Endodermal cell (in vitro differentiated cells): Measurements from ENCODE around the gene DLGAP1. TPM values are rescaled to one million over a fixed set of nuclear protein-coding genes. Genes with fewer than 3 reads are reported as not detected.
"Not testable (repeated sequence)": the region's sequence is repeated elsewhere in the genome, so short reads cannot be mapped to it uniquely, and the experiment has no call there.

Experiments used
- DNase-seq: peaks from one replicate; pipeline ENCODE4 v3.0.0-alpha.2; 2017
- H3K27ac ChIP-seq: 2 replicates; pipeline ENCODE4 v1.5.1; 2013; ENCODE audit warnings: mild to moderate bottlenecking, low read depth, low read length, moderate library complexity
- H3K27me3 ChIP-seq: 2 replicates; pipeline ENCODE4 v1.6.1; 2013; ENCODE audit warnings: mild to moderate bottlenecking, low read length, moderate library complexity; ENCODE audit not compliant: insufficient read depth, control insufficient read depth, poor library complexity, severe bottlenecking
- H3K36me3 ChIP-seq: 2 replicates; pipeline ENCODE4 v1.7.0; 2013; ENCODE audit warnings: mild to moderate bottlenecking, low read length, moderate library complexity; ENCODE audit not compliant: control insufficient read depth, insufficient read depth
- H3K4me1 ChIP-seq: one replicate; pipeline ENCODE4 v1.7.0; 2013; ENCODE audit warnings: low read length; ENCODE audit not compliant: control insufficient read depth, insufficient read depth
- H3K4me3 ChIP-seq: 2 replicates; pipeline ENCODE4 v1.5.1; 2013; ENCODE audit warnings: mild to moderate bottlenecking, low read length, moderate library complexity
- H3K9ac ChIP-seq: 2 replicates; pipeline ENCODE4 v1.6.1; 2013; ENCODE audit warnings: mild to moderate bottlenecking, low read length, moderate library complexity; ENCODE audit not compliant: poor library complexity, severe bottlenecking; ENCODE audit errors: extremely low read depth
- H3K9me3 ChIP-seq: 2 replicates; pipeline ENCODE4 v1.6.1; 2013; ENCODE audit warnings: mild to moderate bottlenecking, low read length, moderate library complexity; ENCODE audit not compliant: control insufficient read depth
- H3K27ac Mint-ChIP-seq: 2 replicates; pipeline ENCODE4 v1.8.0; 2020; ENCODE audit warnings: mixed read lengths
- H3K27me3 Mint-ChIP-seq: 2 replicates; pipeline ENCODE4 v1.8.0; 2021; ENCODE audit warnings: mild to moderate bottlenecking, mixed read lengths; ENCODE audit not compliant: insufficient read depth
- H3K36me3 Mint-ChIP-seq: 2 replicates; pipeline ENCODE4 v1.8.0; 2020; ENCODE audit warnings: low read depth, mixed read lengths
- H3K4me1 Mint-ChIP-seq: 2 replicates; pipeline ENCODE4 v1.8.0; 2020; ENCODE audit warnings: mixed read lengths
- H3K4me3 Mint-ChIP-seq: 2 replicates; pipeline ENCODE4 v1.8.0; 2020; ENCODE audit warnings: mild to moderate bottlenecking, moderate library complexity, mixed read lengths
- H3K9me3 Mint-ChIP-seq: 2 replicates; pipeline ENCODE4 v1.8.0; 2020; ENCODE audit warnings: mild to moderate bottlenecking, mixed read lengths
- WGBS, 2 experiments: methylation state at CpG; one replicate each; pipeline versions ENCODE4 v1.1.5 to v1.1.7; 2013; ENCODE audit warnings: missing lambda C conversion rate in 2 of 2, mixed read lengths in 1 of 2; ENCODE audit not compliant: insufficient coverage in 1 of 2, insufficient read length in 1 of 2; 5-methylcytosine and 5-hydroxymethylcytosine counted together
- total RNA-seq, 2 donors: library from RNA; stranded (reverse); fragmentation: NEBNext Ultra II Directional in 1 of 2; extraction: Animal tissue kit (Norgen Biotek cat#: 25700) in 1 of 2; gene quantifications; 2 replicates in 1 of 2; 3 replicates in 1 of 2; pipeline ENCODE4 v1.2.1, GENCODE V29; 2021
- TF ChIP-seq, protein P1 (sequence below): fragments of 200-600 bp; sonication (generic); conservative IDR thresholded peaks from 2 replicates; pipeline ENCODE4 v1.5.0; 2021; ENCODE audit warnings: antibody characterized with exemption, mild to moderate bottlenecking

Gene DLGAP1
- total RNA-seq, 2 donors from 2014 or later = 11.5 to 21.5 TPM

- no peaks in the 10 kb centered on the region for H3K27me3 Mint-ChIP-seq
These were observed 847.6 kb downstream of the DLGAP1 start for GRCh38 chr18:3607309-3608098.

DNA sequence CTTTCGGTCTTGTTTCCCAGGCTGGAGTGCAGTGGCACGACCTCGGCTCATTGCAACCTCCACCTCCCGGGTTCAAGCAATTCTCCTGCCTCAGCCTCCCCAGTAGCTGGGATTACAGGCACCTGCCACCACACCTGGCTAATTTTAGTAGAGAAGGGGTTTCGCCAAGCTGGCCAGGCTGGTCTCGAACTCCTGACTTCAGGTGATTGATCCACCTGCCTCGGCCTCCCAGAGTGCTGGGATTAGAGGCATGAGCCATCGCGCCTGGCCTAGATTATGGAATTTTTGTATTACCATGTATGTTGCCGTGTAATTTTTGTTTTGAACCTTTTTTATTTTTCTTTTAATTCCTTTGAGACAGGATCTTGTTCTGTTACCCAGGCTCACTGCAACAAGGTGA lies 848.2 kb downstream of the DLGAP1 start:
- peak overlapping the region; percentile 90 for H3K4me3 ChIP-seq
- 88 to 98% methylated on average over 6 to 10 of the region's 10 CpGs for WGBS, 2 experiments
- Mint-ChIP-seq H3K4me1 (peaks cover 29% of the 10 kb centered on the region), H3K36me3 (peaks cover 31% of the 10 kb centered on the region)
- H3K27ac Mint-ChIP-seq, H3K9me3 ChIP-seq, H3K9me3 Mint-ChIP-seq, H3K27me3 ChIP-seq, H3K27ac ChIP-seq, H3K27me3 Mint-ChIP-seq, H3K4me3 Mint-ChIP-seq, DNase-seq, H3K9ac ChIP-seq: not testable (repeated sequence)
- peaks cover 13% of the 10 kb centered on the region for H3K4me1 ChIP-seq
- H3K36me3 ChIP-seq = peaks cover 20% of the 10 kb centered on the region

More at GRCh38 chr18:3607309-3608098, 847.6 kb downstream of the DLGAP1 start:
- no peaks in the 10 kb centered on the region for H3K9me3 ChIP-seq
- H3K4me1 ChIP-seq = peaks cover 13% of the 10 kb centered on the region
- no peak overlapping the region for H3K9ac ChIP-seq
- Mint-ChIP-seq H3K4me3 (peak overlapping the region; percentile 16), H3K4me1 (peaks cover 27% of the 10 kb centered on the region), H3K9me3 (no peaks in the 10 kb centered on the region), H3K27ac (peak overlapping the region; percentile 79), H3K36me3 (peaks cover 31% of the 10 kb centered on the region)
- no peak for DNase-seq
- H3K4me3 ChIP-seq = no peak overlapping the region
- TF ChIP-seq, protein P1, sequence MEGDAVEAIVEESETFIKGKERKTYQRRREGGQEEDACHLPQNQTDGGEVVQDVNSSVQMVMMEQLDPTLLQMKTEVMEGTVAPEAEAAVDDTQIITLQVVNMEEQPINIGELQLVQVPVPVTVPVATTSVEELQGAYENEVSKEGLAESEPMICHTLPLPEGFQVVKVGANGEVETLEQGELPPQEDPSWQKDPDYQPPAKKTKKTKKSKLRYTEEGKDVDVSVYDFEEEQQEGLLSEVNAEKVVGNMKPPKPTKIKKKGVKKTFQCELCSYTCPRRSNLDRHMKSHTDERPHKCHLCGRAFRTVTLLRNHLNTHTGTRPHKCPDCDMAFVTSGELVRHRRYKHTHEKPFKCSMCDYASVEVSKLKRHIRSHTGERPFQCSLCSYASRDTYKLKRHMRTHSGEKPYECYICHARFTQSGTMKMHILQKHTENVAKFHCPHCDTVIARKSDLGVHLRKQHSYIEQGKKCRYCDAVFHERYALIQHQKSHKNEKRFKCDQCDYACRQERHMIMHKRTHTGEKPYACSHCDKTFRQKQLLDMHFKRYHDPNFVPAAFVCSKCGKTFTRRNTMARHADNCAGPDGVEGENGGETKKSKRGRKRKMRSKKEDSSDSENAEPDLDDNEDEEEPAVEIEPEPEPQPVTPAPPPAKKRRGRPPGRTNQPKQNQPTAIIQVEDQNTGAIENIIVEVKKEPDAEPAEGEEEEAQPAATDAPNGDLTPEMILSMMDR = no peak
- H3K27ac ChIP-seq = no peak overlapping the region
- no peaks in the 10 kb centered on the region for H3K27me3 ChIP-seq
- 88 to 97% methylated on average over 5 of the region's 8 CpGs for WGBS, 2 experiments
- H3K36me3 ChIP-seq = peaks cover 20% of the 10 kb centered on the region

DNA sequence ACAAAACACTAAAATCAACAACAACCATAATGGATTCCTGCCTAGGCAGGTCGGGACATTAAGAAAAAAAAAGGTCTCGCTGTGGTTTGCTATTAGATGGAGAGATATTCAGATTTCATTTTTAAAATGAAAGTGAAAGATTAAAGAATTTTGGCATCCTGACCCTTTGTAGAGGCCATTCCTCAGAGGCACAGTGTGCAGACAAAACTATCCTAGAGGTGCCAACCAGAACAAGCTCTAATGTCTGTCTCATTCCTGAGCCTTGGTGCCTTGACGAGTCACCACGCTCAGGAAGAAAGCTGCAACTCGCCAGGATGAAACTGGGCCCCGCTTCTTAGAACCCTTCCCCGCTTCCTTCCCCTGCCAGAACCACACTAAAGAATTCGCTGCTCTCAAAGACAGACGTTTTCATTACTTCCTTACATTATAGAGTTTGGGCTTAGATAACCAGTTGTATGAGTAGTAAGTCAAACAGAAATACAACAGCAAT lies 849.1 kb downstream of the DLGAP1 start:
- Histone ChIP-seq H3K36me3 (peaks cover 20% of the 10 kb centered on the region), H3K4me1 (peaks cover 7% of the 10 kb centered on the region), H3K27me3 (no peaks in the 10 kb centered on the region), H3K9me3 (no peaks in the 10 kb centered on the region), H3K4me3 (peak overlapping the region; percentile 90), H3K27ac (peak overlapping the region; percentile 97), H3K9ac (peak overlapping the region; percentile 92)
- H3K27ac Mint-ChIP-seq = no peak overlapping the region
- H3K4me1 Mint-ChIP-seq = peaks cover 21% of the 10 kb centered on the region
- no peaks in the 10 kb centered on the region for H3K27me3 Mint-ChIP-seq
- TF ChIP-seq, protein P1 = no peak
- H3K4me3 Mint-ChIP-seq = no peak overlapping the region
- H3K9me3 Mint-ChIP-seq = no peaks in the 10 kb centered on the region
- DNase-seq = no peak
- 8 to 10% methylated on average over 2 to 8 of the region's 9 CpGs for WGBS, 2 experiments
- peaks cover 31% of the 10 kb centered on the region for H3K36me3 Mint-ChIP-seq
